GM10248 (cell line): ENCODE data around the gene EFNB2.

ENCODE experiments used
- CTCF ChIA-PET: fragments of 300-600 bp; sonication (Branson Sonifier 250); formaldehyde crosslinking; extraction: SDS; loops from one replicate; lab custom pipeline; 2021; ENCODE audit warnings: antibody characterized with exemption; lab: Yijun Ruan, JAX
- POLR2A ChIA-PET: fragments of 350-650 bp; sonication (Branson Sonifier 250); formaldehyde crosslinking; extraction: SDS; loops from one replicate; lab custom pipeline; 2020; ENCODE audit warnings: antibody characterized with exemption; lab: Yijun Ruan, JAX
- DNase-seq: peaks from one replicate; pipeline ENCODE4 v3.0.0; 2012; ENCODE audit errors: extremely low spot score
- TF ChIP-seq, protein P1 (sequence below): IDR thresholded peaks from 2 replicates; pipeline ENCODE4 v1.5.1; 2012; ENCODE audit warnings: mild to moderate bottlenecking, low read depth; ENCODE audit errors: extremely low read depth, missing control alignments, control extremely low read depth

EFNB2 gene

DNA sequence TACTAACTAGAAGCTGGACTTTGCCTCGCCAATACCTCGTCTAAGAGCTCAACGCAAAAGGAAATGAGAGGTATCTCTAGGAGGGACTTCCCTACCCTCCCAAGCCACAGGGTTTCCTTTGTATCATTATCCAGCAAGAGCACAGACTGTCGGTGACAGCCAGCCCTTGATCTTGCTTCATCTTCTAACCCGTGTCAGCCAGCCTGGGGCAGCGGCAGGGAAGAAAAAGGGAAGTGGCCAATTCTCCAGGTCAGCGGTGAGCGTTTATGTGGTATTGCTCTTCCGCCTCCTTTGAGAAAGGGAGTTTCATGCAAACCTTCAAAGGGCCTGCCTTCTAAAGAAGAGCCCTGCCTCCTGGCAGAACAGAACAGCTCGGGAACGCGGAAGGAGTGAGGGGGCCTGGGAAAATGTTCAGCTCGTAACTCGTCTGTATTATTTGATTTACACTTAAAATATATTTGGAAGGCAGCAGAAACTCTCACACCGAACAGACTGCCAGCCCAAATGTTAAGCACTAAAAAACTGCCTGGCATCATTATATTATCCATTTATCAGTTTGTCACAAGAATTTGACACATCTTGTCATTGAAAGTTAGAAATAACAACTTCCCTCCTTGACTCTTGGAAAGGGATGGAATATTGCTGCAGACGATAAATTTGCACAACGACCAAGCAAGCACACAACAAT, 41.8 kb downstream of the EFNB2 start:
- POLR2A ChIA-PET: no interaction called here
- CTCF ChIA-PET: interaction anchor here (0.9 to 1.3 kb wide), 5 partner anchors 10 to 42 kb away, joined by 3 to 5 read pairs (median 4); partner anchors contain the start of gene EFNB2
- DNase-seq: peak; percentile 41
- TF ChIP-seq, protein P1, sequence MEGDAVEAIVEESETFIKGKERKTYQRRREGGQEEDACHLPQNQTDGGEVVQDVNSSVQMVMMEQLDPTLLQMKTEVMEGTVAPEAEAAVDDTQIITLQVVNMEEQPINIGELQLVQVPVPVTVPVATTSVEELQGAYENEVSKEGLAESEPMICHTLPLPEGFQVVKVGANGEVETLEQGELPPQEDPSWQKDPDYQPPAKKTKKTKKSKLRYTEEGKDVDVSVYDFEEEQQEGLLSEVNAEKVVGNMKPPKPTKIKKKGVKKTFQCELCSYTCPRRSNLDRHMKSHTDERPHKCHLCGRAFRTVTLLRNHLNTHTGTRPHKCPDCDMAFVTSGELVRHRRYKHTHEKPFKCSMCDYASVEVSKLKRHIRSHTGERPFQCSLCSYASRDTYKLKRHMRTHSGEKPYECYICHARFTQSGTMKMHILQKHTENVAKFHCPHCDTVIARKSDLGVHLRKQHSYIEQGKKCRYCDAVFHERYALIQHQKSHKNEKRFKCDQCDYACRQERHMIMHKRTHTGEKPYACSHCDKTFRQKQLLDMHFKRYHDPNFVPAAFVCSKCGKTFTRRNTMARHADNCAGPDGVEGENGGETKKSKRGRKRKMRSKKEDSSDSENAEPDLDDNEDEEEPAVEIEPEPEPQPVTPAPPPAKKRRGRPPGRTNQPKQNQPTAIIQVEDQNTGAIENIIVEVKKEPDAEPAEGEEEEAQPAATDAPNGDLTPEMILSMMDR: no peak

DNA sequence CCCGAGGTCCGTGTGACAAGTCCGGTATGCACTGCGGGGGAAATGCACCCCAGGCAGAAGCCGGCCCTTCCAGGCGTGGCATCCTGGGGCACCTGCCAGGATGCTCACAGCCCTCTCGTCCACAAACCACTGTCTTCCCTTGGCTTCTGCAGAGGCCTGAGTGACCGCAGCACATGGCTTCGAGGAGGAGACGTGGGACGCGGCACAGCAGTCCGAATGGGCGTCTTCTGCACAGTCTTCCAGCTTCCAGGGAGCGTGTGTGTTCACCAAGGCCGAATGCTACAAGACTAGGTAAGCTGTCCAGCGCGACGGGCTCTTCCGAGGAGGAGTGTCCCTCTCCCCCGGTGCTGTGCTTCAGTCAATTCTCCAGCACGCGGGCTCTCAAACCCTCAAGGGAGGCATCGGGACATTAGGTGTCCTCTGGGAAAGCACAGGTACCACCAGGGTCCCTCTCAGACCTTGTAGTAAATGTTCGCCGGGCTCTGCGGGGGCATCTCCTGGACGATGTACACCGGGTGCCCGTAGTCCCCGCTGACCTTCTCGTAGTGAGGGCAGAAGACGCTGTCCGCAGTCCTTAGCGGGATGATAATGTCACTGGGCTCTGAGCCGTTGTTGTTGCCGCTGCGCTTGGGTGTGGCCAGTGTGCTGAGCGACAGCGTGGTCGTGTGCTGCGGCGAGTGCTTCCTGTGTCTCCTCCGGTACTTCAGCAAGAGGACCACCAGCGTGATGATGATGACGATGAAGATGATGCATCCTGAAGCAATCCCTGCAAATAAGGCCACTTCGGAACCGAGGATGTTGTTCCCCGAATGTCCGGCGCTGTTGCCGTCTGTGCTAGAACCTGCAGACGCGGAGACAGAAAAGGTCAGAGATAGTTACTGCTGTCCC, 42.6 kb downstream of the EFNB2 start:
- CTCF ChIA-PET: interaction anchor here (1.3 to 1.4 kb wide), 2 partner anchors 17 to 43 kb away, joined by 3 read pairs; partner anchors contain the start of gene EFNB2
- POLR2A ChIA-PET: no interaction called here
- TF ChIP-seq, protein P1: no peak
- DNase-seq: no peak

DNA sequence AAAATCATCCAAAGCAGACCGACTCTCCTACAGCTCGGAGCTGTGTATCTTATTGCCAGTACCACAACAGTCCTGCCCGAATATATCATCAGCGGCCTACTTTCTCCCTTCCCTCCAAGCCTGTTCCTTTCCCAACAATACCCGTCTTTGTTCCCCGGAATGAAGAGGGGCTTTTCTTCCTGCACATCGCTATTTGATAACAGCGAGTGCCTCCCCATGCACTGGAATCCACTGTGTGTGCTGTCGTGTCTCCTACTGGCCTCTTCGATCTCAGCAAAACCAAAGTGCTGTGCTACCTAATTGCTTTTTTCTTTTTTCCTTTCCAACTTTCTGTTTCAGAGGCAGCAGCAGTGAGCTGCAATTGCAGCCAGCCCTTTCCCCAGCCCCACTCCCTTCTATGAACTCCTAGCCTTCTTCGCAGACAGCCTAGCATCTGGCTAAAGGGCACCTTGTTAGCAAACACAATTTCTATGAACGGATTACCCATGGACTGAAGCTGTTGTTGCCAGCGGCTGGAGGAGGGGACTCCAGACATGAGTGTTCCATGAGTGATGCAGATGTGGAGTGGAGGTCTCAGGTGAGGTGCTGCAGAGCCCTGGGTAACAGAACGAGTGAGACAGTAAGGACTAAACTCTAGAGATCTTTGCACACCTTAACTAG, 43.4 kb downstream of the EFNB2 start:
- ChIA-PET POLR2A (no interaction called here), CTCF (interaction anchor here (1.4 kb wide), 1 partner anchor 18 kb away, joined by 3 read pairs; no protein-coding TSS in a partner anchor)
- DNase-seq: no peak
- TF ChIP-seq, protein P1: no peak

DNA sequence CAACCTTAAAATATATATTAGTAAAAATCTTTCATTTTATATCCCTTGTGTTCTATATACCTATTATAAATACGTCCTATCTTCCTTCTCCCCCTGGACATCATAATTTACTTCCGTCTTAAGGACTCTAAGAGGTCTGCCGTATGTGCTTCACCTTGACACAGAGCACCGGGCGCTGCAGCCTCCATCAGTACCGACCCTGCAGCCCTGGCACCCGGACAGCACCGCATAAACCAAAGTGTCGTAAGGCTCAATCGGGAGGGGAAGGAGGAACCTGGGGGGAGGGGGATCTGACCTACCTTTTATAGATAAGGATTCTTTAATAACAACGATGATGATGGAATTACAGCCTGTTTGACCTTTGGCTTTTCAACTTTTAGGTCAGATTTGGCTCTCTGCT, 44.0 kb downstream of the EFNB2 start:
- no peak for DNase-seq
- ChIA-PET POLR2A (no interaction called here), CTCF (interaction anchor here (1.4 kb wide), 1 partner anchor 19 kb away, joined by 3 read pairs; no protein-coding TSS in a partner anchor)
- TF ChIP-seq, protein P1: no peak

DNA sequence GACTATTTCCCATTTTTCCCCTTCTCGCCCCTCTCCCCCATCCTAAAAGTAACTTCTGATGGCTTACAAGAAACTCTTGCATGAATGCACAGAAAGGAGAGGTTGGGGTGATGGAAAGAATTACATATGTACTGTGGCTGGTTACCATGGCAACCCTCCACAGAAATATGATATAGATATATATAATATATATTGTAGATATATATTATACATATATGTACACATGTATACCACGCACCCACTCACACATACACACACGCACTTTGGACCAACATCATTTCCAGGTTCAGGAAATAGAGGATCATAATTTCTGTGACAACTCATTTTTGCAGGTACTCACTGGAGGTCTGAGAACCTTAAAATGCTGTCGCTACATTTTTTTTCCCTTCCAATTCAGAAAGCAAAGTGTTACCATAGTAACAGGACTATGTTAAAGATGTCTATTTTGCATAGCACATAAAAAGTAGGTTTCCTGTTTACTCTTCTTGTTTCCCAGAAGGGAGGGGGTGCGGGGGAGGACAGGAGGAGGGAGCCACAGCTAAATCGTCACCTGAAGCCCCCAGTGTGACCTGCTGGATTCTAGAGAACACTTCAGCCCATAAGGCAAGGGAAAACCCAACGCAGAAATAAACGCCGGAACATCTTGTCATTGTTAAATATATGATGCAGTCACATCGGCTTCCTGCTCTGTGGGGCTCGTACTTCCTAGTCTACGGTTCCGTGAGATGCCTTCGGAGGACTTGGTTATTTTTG, 44.7 kb downstream of the EFNB2 start:
- DNase-seq: no peak
- ChIA-PET POLR2A (no interaction called here), CTCF (no interaction called here)
- TF ChIP-seq, protein P1: no peak
